GM19455 (cell line): ENCODE data around the gene C10orf53.

Experiments
- ATAC-seq: cut with Tn5 transposase; IDR thresholded peaks from one replicate; pipeline ENCODE4 v1.9.1; 2021; ENCODE audit not compliant: unreplicated experiment

C10orf53 gene

DNA sequence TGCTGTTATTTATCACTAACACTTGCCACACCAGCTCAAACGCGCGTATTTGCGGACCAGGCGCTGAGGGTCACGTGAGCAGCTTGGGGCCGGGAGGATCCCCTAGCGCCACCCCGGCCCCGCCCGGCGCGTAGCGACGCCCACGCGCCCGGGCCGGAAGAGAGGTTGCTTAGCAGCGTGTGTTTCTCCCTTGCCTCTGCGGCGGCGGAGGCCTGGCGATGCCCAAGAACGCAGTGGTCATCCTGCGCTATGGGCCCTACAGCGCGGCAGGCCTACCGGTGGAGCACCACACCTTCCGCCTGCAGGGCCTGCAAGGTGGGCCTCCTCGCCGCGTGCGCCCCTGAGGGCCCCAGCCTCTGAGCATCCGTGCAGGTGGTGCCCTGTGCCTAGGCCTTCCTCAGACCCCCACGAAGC lies at the start of gene C10orf53:
Gene C10orf53, plus strand, starts transcription at position 172 of the 414 bp plus-strand sequence. Its CDS starts 47 bp downstream, at position 219.
- ATAC-seq: no peak

DNA sequence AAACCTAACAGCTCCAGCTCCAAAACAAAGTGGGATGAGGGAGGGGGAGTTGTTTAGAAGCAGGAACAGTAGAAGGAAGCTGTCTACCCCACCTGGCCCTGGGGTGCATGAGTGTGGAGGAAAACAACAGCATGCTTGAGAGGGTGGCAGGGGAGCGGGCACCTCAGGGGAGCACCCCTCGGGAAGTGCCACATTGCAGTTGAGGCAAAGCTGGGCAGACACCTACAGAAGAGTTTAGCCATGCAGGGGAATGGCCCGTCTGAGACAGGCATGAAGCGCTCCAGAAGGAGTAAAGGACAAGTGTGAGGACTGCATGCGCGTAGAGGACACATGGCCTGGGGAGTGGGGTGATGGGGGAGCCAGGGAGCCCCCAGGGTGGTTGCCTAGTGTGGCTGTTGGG lies 47.5 kb upstream of the C10orf53 start:
- no peak for ATAC-seq

GRCh38 chr10:49632406-49633317 lies 46.8 kb upstream of the C10orf53 start:
- ATAC-seq: no peak

DNA sequence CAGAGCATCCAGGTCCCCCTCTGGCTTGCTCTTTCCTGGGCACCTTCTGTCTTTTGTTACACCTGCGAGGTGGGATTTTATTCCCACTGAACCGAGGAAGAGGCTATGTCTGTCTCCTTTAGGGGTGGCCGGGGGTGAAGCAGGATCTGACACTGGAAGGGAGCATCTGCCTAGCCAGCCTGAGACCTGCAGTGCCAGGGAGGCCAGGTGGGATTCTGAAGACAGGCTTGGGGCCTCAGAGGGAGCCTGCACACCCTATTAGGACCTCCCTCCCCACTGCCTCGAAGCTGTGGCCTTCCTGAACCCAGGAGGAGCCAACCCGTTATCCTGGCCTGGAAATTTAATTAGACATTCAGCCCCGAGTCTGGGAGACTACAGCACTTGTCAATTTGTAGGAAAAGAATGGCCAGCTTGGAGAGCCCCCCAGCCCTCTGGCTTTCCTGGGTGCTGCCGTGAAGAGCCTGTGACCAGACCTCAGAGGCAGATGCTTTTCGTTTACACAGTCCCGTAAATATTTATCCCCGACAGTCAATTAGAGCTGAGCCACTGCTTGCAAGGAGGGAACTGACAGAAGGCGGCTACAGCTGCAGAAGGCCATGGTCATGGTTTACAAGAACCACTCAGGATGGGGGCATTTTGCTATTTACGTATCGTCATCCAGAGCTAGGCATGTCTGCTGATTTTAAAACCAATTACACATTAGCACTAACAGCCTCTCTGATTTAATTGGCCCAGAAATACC lies 46.0 kb upstream of the C10orf53 start:
- no peak for ATAC-seq

DNA sequence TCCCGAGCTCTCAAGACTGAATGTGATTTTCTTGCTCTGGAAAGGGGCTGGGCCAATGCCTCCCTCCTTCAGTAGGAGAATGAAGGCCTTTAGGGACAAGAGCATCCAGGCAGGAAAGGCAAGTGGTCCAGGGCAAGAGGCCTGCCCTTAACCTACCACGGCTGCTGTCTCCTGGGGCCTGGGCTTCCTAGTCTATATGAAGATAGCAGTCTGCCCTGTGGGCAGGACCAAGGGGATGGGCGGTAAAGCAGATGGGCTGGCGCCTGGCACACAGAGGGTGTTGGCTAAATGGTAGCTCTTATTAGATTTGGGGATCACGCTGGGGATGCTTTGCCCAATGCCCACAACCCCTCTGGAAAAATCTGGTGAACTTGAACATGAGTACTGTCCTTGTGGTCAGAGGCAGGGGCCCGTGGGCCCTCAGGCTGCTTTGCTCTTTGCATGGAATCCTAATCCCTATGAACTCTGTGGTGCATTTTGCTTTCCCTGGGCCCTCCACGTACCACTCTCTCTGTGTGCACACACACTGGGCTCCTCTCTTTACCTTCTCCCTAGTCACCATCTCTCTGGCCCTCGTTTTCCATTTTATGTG lies 45.3 kb upstream of the C10orf53 start:
- ATAC-seq: no peak

GRCh38 chr10:49642311-49642710 lies 37.1 kb upstream of the C10orf53 start:
- no peak for ATAC-seq

- ATAC-seq: no peak
Measured at GRCh38 chr10:49643241-49644034, 36.0 kb upstream of the C10orf53 start.

GRCh38 chr10:49644035-49644646 lies 35.3 kb upstream of the C10orf53 start:
- no peak for ATAC-seq

- ATAC-seq: no peak
Measured at GRCh38 chr10:49645417-49645816, 34.0 kb upstream of the C10orf53 start.

GRCh38 chr10:49645871-49646870 lies 33.3 kb upstream of the C10orf53 start:
- no peak for ATAC-seq

- ATAC-seq: no peak
Measured at GRCh38 chr10:49647554-49647953, 31.9 kb upstream of the C10orf53 start.

- ATAC-seq: no peak
Measured at GRCh38 chr10:49647985-49648795, 31.3 kb upstream of the C10orf53 start.

GRCh38 chr10:49649294-49649693 lies 30.2 kb upstream of the C10orf53 start:
- no peak for ATAC-seq

GRCh38 chr10:49649936-49650723 lies 29.3 kb upstream of the C10orf53 start:
- no peak for ATAC-seq

GRCh38 chr10:49650724-49651034 lies 28.8 kb upstream of the C10orf53 start:
- ATAC-seq: no peak

DNA sequence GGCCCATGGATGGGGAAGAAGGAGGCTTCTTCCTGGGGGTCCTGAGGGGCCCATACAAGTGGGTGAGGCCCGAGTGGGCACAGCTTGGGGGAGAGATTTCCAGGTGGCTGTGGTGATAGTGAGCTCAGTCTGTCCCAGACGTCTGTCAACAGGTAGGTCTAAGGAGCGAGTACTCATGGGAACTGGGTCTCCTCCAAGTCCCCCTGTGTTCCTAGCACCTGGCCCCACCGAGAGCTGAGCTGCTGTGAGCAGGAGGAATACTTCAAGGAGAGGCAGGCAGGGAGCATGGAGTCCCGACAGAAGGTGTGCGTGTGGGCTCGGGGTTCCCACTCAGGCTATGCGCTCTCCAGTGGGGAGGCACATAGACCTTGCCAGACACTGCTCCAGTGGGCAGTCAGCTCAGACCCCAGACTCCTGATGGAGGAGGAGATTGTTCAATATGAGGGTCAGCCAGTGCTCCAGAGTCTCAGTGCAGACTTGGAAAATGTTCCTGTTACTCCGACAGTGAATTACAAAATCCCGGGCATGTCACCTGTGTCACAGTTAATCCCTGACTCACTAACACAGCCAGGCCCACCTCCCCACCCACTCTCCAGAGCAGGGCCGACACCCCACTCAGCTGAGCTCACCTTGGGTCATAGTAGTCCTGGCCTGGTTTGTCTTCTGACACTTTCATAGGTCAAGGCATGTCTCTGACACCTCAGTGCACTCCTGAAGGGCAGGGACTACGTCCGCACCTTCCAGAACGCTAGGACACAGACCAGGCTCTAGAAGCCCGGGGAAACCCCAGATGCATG lies 28.2 kb upstream of the C10orf53 start:
- no peak for ATAC-seq

- no peak for ATAC-seq
Measured at GRCh38 chr10:49651917-49652316, 27.5 kb upstream of the C10orf53 start.
